ENCODE results near the gene ADGRV1.

DNA sequence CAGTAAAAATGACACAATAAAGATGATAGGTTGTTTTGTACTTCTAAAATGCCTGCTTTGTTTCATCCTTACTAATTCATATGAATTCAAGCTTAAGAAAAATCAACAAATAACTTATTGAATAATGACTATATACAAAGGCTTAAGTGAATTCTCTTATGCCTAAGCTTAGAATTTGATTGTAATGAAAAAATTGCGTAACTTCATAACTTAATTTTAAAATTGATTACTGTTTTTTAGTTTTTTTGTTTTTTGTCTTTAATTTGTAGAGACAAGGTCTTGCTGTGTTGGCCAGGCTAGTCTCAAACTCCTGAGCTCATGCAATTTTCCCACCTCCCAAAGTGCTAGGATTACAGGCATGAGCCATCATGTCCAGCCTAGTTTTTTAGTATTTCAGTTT lies 432.6 kb downstream of the ADGRV1 start:
- TF ChIP-seq, protein P1, sequence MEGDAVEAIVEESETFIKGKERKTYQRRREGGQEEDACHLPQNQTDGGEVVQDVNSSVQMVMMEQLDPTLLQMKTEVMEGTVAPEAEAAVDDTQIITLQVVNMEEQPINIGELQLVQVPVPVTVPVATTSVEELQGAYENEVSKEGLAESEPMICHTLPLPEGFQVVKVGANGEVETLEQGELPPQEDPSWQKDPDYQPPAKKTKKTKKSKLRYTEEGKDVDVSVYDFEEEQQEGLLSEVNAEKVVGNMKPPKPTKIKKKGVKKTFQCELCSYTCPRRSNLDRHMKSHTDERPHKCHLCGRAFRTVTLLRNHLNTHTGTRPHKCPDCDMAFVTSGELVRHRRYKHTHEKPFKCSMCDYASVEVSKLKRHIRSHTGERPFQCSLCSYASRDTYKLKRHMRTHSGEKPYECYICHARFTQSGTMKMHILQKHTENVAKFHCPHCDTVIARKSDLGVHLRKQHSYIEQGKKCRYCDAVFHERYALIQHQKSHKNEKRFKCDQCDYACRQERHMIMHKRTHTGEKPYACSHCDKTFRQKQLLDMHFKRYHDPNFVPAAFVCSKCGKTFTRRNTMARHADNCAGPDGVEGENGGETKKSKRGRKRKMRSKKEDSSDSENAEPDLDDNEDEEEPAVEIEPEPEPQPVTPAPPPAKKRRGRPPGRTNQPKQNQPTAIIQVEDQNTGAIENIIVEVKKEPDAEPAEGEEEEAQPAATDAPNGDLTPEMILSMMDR (IDR thresholded peaks at IDR 0.05): no peak
- TF ChIP-seq ZFX (IDR thresholded peaks at IDR 0.05; ENCODE audit: borderline replicate concordance): no peak

Measured in 22Rv1 (cell line).